PC-3 (cell line): ENCODE measurements around the gene SYN1.

Source experiments
- EZH2 ChIP-seq: fragments of 300-600 bp; sonication (generic); IDR thresholded peaks from one replicate; pipeline ENCODE4 v1.6.1; 2017; ENCODE audit warnings: antibody characterized with exemption, mild to moderate bottlenecking, low read length; ENCODE audit not compliant: unreplicated experiment
- EZH2phosphoT487 ChIP-seq: fragments of 300-600 bp; sonication (generic); IDR thresholded peaks from 2 replicates; pipeline ENCODE4 v1.6.1; 2018; ENCODE audit warnings: mild to moderate bottlenecking, antibody characterized with exemption, low read length, borderline replicate concordance
- TF ChIP-seq, protein P1 (sequence below): fragments of 300-600 bp; sonication (generic); conservative IDR thresholded peaks from 2 replicates; pipeline ENCODE4 v1.5.1; 2017; ENCODE audit warnings: antibody characterized with exemption, low read depth, mild to moderate bottlenecking, low read length

DNA sequence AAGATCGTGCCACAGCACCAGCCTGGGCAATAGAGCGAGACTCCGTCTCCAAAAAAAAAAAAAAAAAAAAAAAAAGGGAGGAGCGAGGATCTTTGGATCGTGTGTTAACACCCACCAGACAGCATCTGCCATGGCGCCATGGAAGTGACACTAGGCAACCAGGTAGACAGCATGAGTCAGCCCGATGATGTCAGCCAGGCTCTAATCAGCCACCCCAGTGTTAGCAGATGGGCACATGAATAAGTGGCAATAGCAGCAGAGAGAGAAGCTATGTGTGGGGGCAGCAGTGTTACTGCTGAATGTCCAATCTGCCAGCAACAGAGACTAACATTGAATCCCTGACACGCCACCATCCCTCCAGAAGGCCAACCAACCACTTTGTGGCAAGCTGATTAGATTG, 6.6 kb downstream of the SYN1 start:
- TF ChIP-seq, protein P1, sequence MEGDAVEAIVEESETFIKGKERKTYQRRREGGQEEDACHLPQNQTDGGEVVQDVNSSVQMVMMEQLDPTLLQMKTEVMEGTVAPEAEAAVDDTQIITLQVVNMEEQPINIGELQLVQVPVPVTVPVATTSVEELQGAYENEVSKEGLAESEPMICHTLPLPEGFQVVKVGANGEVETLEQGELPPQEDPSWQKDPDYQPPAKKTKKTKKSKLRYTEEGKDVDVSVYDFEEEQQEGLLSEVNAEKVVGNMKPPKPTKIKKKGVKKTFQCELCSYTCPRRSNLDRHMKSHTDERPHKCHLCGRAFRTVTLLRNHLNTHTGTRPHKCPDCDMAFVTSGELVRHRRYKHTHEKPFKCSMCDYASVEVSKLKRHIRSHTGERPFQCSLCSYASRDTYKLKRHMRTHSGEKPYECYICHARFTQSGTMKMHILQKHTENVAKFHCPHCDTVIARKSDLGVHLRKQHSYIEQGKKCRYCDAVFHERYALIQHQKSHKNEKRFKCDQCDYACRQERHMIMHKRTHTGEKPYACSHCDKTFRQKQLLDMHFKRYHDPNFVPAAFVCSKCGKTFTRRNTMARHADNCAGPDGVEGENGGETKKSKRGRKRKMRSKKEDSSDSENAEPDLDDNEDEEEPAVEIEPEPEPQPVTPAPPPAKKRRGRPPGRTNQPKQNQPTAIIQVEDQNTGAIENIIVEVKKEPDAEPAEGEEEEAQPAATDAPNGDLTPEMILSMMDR: no peak
- TF ChIP-seq EZH2: no peak
- TF ChIP-seq EZH2phosphoT487: no peak
